Heart left ventricle (tissue), 16 donors: ENCODE measurements around the gene USP7. TPM values are rescaled to one million over a fixed set of nuclear protein-coding genes. Genes with fewer than 3 reads are reported as not detected.
A peak's percentile ranks its signal among the peaks of the same experiment; 100 is the strongest.
"Not testable (repeated sequence)": the region's sequence is repeated elsewhere in the genome, so short reads cannot be mapped to it uniquely, and the experiment has no call there.

ENCODE experiments used
- ATAC-seq, 4 donors: fragments of 200-7000 bp; cut with Tn5 transposase; one replicate each; pipeline ENCODE4 v1.9.1; 2020 to 2022; ENCODE audit warnings: moderate library complexity in 4 of 4, mild to moderate bottlenecking in 3 of 4, moderate number of reproducible peaks in 1 of 4
- DNase-seq, 5 donors: peaks; one replicate each; pipeline ENCODE4 v3.0.0-alpha.2; 2020
- H3K27ac ChIP-seq, 12 donors: fragments of 200-600 bp; sonication (generic) in 4 of 12; one replicate each; pipeline versions ENCODE4 v1.5.0 to v1.8.0; 2016 to 2022; ENCODE audit warnings: mild to moderate bottlenecking in 2 of 12
- H3K27me3 ChIP-seq, 9 donors: fragments of 200-600 bp; sonication (generic) in 2 of 9; one replicate each; pipeline versions ENCODE4 v1.5.1 to v1.8.0; 2016 to 2022; ENCODE audit warnings: mild to moderate bottlenecking in 3 of 9
- H3K36me3 ChIP-seq, 9 donors: fragments of 200-600 bp; sonication (generic) in 2 of 9; one replicate each; pipeline versions ENCODE4 v1.5.0 to v1.8.0; 2018 to 2022; ENCODE audit warnings: mild to moderate bottlenecking in 2 of 9
- H3K4me1 ChIP-seq, 12 donors: fragments of 200-600 bp; sonication (generic) in 4 of 12; one replicate each; pipeline versions ENCODE4 v1.5.0 to v1.8.0; 2016 to 2022; ENCODE audit warnings: mild to moderate bottlenecking in 3 of 12
- H3K4me3 ChIP-seq, 12 donors: fragments of 200-600 bp; sonication (generic) in 4 of 12; one replicate each; pipeline versions ENCODE4 v1.5.0 to v1.8.0; 2017 to 2022; ENCODE audit warnings: mild to moderate bottlenecking in 9 of 12, moderate library complexity in 4 of 12
- H3K9me3 ChIP-seq, 12 donors: fragments of 200-600 bp; sonication (generic) in 4 of 12; one replicate each; pipeline versions ENCODE4 v1.5.0 to v1.8.0; 2016 to 2022; ENCODE audit warnings: mild to moderate bottlenecking in 1 of 12
- POLR2A ChIP-seq, 2 donors: fragments of 450-650 bp; IDR thresholded peaks; one replicate each; pipeline ENCODE4 v1.6.1; 2017; ENCODE audit warnings: antibody characterized with exemption in 2 of 2, mild to moderate bottlenecking in 2 of 2, moderate library complexity in 2 of 2
- WGBS, 4 donors: extraction: QIAGEN DNeasy Blood & Tissue Kit in 2 of 4; methylation state at CpG; one replicate each; pipeline versions ENCODE4 v1.1.5 to v1.1.7; 2013 to 2018; 5-methylcytosine and 5-hydroxymethylcytosine counted together
- intact Hi-C, 10 donors: fragments of 100-400 bp; cut with DNase I; formaldehyde crosslinking; loops; one replicate each; pipeline versions ENCODE4 v1.11.1 to v1.14.2; 2022
- polyA plus RNA-seq, 2 donors: library from polyadenylated mRNA; stranded (reverse); fragments of 200-250 nt; gene quantifications; one replicate each; pipeline ENCODE4 v1.2.3, GENCODE V29; 2013
- total RNA-seq, 9 donors: library from RNA; depleted of rRNA in 2 of 9; stranded (reverse); fragments of >200 nt in 2 of 9; fragmentation: NEBNext Ultra II Directional in 3 of 9; extraction: Animal tissue kit (Norgen Biotek cat#: 25700) in 3 of 9; gene quantifications; one replicate each; pipeline versions ENCODE4 v1.1.0 to v1.2.4, GENCODE V29; 2016 to 2023
- TF ChIP-seq, protein P1 (sequence below), 12 donors: fragments of 200-600 bp; sonication (generic) in 4 of 12; IDR thresholded peaks; one replicate each; pipeline versions ENCODE4 v1.5.0 to v1.8.0; 2018 to 2022; ENCODE audit warnings: antibody characterized with exemption in 12 of 12, mild to moderate bottlenecking in 5 of 12
- donor health status: ischemic (EF 13 %, LVEDD 7.1; RV severe dilation, severe dysfunction).
- donor health status: healthy with polysubstance abuse.
- donor health status: DM: no; HTN: yes; CAD: no.
- donor health status: DM: no; HTN: no; CAD: no.
- donor health status: ischemic (EF 25% LVEDD 6.9; RV normal size, moderate dysfunction).
- donor health status: ischemic (EF 25% LVEDD 5.7; RV mildly dilated, moderate dysfunction).
- donor health status: healthy.
- donor health status: DM: yes; HTN: yes; CAD: no.
- donor health status: ischemic (EF 35%, LVEDD 5.7; RV mildly dilated, moderate dysfunction).
- donor health status: nonischemic (EF 11% LVEDD 7.7; RV severe dilation, severe dysfunction).
- donor health status: DM: yes; HTN: yes; CAD: no.
- donor health status: PGD.
- donor health status: ischemic (EF 29% LVEDD 5.4; RV normal size, mild dysfunction).
- donor health status: nonischemic (EF 23%, LVEDD 6.1; RV moderate dilation, normal function).

The USP7 gene
- total and polyA plus RNA-seq, 11 donors: 20.3 to 86.5 (median 66.2) TPM

DNA sequence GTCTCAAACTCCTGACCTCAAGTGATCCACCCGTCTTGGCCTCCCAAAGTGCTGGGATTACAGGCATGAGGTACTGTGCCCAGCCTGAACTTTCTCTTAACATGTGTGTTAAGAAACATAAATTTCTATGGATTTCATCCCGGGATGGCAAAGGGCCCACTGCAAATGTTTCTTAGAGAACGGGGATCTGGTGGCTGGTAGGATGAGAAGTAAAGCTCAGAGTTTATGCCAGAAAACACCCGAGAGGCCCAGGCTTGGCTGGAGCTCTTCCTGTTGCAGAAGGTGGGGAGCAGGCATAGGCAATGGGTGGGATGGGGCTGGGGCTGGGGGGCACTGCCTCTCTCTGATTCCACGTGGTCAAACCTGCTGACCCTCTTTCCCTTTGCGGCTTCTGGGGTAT, 89.3 kb downstream of the USP7 start:
- Histone ChIP-seq H3K36me3 (no peaks in the 10 kb centered on the region), H3K4me3 (no peak overlapping the region), H3K4me1 (peaks cover 0 to 19% (median 2%) of the 10 kb centered on the region in 12 donors), H3K27me3 (no peaks in the 10 kb centered on the region), H3K27ac (no peak overlapping the region), H3K9me3 (no peaks in the 10 kb centered on the region)
- TF ChIP-seq POLR2A (IDR thresholded peaks at IDR 0.05): no peak
- TF ChIP-seq, protein P1, sequence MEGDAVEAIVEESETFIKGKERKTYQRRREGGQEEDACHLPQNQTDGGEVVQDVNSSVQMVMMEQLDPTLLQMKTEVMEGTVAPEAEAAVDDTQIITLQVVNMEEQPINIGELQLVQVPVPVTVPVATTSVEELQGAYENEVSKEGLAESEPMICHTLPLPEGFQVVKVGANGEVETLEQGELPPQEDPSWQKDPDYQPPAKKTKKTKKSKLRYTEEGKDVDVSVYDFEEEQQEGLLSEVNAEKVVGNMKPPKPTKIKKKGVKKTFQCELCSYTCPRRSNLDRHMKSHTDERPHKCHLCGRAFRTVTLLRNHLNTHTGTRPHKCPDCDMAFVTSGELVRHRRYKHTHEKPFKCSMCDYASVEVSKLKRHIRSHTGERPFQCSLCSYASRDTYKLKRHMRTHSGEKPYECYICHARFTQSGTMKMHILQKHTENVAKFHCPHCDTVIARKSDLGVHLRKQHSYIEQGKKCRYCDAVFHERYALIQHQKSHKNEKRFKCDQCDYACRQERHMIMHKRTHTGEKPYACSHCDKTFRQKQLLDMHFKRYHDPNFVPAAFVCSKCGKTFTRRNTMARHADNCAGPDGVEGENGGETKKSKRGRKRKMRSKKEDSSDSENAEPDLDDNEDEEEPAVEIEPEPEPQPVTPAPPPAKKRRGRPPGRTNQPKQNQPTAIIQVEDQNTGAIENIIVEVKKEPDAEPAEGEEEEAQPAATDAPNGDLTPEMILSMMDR (IDR thresholded peaks at IDR 0.05): no peak
- ATAC-seq (no peak), DNase-seq (no peak)
- WGBS, 4 donors: 65 to 73% (median 71%) methylated on average over 6 of the region's 6 CpGs
- intact Hi-C loops: loop anchor here in 1 of 10 donors (5.0 kb wide), 1 partner anchor 77 kb away; the partner anchor contains the start of genes PMM2 and TMEM186

DNA sequence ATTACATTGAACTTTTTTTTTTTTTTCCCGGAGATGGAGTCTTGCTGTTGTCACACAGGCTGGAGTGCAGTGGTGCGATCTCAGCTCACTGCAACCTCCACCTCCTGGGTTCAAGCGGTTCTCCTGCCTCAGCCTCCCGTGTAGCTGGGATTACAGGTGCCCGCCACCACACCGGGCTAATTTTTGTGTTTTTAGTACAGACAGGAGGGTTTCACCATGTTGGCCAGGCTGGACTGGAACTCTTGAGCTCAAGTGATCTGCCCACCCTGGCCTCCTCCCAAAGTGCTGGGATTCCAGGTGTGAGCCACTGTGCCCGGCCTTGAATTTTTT, 89.9 kb downstream of the USP7 start:
- not testable (repeated sequence) for H3K4me3 ChIP-seq, H3K36me3 ChIP-seq, ATAC-seq, H3K27me3 ChIP-seq, H3K9me3 ChIP-seq, H3K27ac ChIP-seq, DNase-seq
- H3K4me1 ChIP-seq: peaks cover 0 to 23% (median 6%) of the 10 kb centered on the region in 12 donors
- WGBS, 4 donors: 90 to 97% (median 95%) methylated on average over 7 of the region's 7 CpGs
- intact Hi-C loops: loop anchor here in 1 of 10 donors (5.0 kb wide), 1 partner anchor 77 kb away; the partner anchor contains the start of genes PMM2 and TMEM186

DNA sequence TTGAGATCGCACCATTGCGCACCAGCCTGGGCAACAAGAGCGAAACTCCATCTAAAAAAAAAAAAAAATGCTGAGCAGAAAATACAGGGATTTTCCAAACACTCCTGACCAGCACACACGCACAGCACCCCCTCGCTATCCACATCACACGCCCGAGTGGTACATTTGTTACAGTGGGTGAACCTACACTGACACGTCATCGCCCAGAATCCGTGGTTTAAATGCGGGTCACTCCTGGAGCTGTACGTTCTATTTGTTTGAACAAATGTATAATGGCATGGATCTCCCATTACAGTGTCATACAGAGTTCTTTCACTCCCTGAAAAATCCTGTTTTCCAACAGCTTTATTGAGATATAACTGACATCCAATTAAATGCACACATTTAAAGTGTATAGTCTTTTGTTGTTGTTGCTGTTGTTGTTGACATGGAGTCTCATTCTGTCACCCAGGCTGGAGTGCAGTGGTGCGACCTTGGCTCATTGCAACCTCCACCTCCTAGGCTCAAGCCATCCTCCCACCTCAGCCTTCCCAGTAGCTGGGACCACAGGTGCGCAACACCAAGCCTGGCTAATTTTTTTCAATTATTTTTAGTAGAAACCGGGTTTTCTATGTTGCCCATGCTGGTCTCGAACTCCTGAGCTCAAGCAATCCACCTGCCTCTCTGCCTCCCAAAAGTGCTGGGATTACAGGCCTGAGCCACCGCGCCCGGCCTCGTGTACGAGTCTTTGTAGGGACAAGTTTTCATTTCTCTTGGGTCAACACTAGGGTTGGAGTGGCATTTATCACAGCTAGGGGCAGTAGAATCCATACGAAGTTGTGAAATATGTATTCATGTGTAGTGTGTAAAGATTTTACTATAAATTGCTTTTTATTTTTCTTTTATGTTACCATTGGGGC, 90.5 kb downstream of the USP7 start:
- Histone ChIP-seq H3K4me3 (no peak overlapping the region), H3K4me1 (peaks cover 0 to 23% (median 6%) of the 10 kb centered on the region in 12 donors), H3K27ac (no peak overlapping the region), H3K9me3 (no peaks in the 10 kb centered on the region), H3K36me3 (no peaks in the 10 kb centered on the region), H3K27me3 (no peaks in the 10 kb centered on the region)
- DNase-seq: no peak
- no peak for ATAC-seq
- TF ChIP-seq, protein P1 (IDR thresholded peaks at IDR 0.05): peak in 1 of 12 donors; percentile 18
- TF ChIP-seq POLR2A (IDR thresholded peaks at IDR 0.05): no peak
- intact Hi-C loops: loop anchor here in 1 of 10 donors (5.0 kb wide), 1 partner anchor 76 kb away; the partner anchor contains the start of genes PMM2 and TMEM186
- 85 to 90% (median 89%) methylated on average over 22 of the region's 22 CpGs for WGBS, 4 donors

DNA sequence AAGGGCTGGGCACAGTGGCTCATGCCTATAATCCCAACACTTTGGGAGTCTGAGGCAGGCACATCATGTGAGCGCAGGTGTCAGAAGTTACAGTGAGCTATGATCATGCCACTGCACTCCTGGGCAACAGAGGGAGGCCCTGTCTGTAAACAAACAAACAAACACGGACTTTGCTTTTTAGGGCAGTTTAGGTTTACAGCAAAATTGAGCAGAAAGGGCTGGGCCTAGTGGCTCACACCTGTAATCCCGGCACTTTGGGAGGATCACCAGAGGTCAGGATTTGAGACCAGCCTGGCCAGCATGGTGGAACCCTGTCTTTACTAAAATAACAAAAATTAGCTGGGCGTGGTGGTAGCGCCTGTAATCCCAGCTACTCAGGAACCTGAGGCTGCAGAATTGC, 91.6 kb downstream of the USP7 start:
- peaks cover 0 to 33% (median 8%) of the 10 kb centered on the region in 12 donors for H3K4me1 ChIP-seq
- H3K9me3 ChIP-seq: no peaks in the 10 kb centered on the region
- intact Hi-C loops: loop anchor here in 1 of 10 donors (5.0 kb wide), 1 partner anchor 75 kb away; the partner anchor contains the start of genes PMM2 and TMEM186
- WGBS, 4 donors: 89 to 98% (median 96%) methylated on average over 5 of the region's 5 CpGs
- H3K36me3 ChIP-seq: no peaks in the 10 kb centered on the region
- no peak for ATAC-seq
- no peak for DNase-seq
- H3K27ac ChIP-seq: no peak overlapping the region
- TF ChIP-seq, protein P1 (IDR thresholded peaks at IDR 0.05): no peak
- TF ChIP-seq POLR2A (IDR thresholded peaks at IDR 0.05): no peak
- H3K4me3 ChIP-seq: no peak overlapping the region
- H3K27me3 ChIP-seq: no peaks in the 10 kb centered on the region

DNA sequence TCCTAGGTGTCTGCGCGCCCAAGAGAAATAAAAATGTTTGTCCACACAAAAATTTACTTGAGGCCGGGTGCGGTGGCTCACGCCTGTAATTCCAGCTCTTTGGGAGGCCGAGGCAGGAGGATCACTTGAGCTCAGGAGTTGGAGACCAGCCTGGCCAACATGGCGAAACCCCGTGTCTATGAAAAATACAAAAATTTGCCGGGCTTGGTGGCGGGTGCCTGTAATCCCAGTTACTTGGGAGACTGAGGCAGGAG, 93.8 kb downstream of the USP7 start:
- peaks cover 0 to 52% (median 29%) of the 10 kb centered on the region in 12 donors for H3K4me1 ChIP-seq
- H3K4me3 ChIP-seq, H3K27ac ChIP-seq, H3K36me3 ChIP-seq, ATAC-seq, H3K9me3 ChIP-seq, DNase-seq, H3K27me3 ChIP-seq: not testable (repeated sequence)
- intact Hi-C loops: loop anchor here in 7 of 10 donors (2.0 to 5.0 kb wide), 3 partner anchors 27 to 73 kb away; partner anchors contain the start of genes PMM2 (in 7 of the 7) and TMEM186 (in 7 of the 7)
- WGBS, 4 donors: 96 to 99% (median 98%) methylated on average over 10 of the region's 10 CpGs
